Right lobe of liver (tissue), 4 donors: ENCODE measurements around the gene OR10G4.

Source experiments
- POLR2A ChIP-seq: fragments of 450-650 bp; IDR thresholded peaks from one replicate; pipeline ENCODE4 v1.6.1; 2017; ENCODE audit warnings: antibody characterized with exemption, mild to moderate bottlenecking
- TF ChIP-seq, protein P1 (sequence below), 4 donors: fragments of 200-600 bp in 3 of 4; fragments of 450-650 bp in 1 of 4; IDR thresholded peaks; one replicate each; pipeline versions ENCODE4 v1.5.1 to v1.8.0; 2016 to 2022; ENCODE audit warnings: antibody characterized with exemption in 4 of 4, mild to moderate bottlenecking in 2 of 4
- donor health status: DM: no; HTN: no; CAD: no.
- donor health status: DM: no; HTN: no; CAD: no.
- donor health status: DM: no; HTN: yes; CAD: no.

DNA sequence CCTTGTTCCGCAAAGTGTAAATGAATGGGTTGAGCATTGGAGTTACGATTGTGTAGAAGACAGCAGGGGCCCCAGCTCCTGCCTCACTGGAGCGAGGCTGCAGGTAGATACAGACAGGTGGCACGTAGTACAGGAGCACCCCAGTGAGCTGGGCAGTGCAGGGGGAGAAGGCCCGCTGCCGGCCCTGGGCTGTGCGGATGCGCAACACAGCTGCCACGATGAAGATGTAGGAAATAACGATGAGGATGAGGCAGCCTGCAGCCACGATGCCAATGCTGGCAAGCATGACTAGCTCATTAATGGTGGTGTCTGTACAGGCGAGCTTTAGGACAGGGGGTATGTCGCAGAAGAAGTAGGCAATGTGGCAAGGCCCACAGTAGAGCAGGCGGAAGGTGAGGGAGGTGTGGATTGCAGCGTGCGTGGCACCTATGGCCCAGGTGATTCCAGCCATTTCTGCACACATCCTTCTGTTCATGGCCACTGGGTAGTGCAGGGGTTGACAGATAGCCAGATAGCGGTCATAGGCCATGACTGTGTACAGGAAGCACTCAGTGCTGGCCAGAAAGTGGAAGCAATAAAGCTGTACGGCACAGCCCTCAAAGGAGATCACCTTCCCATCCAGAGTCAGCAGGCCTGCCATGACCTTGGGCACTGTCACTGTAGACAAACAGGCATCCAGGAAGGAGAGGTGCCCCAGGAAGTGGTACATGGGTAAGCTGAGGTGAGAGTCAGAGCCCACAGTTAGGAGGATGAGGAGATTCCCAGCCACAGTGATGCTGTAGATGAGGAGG lies 35.8 kb upstream of the OR10G4 start:
- TF ChIP-seq, protein P1, sequence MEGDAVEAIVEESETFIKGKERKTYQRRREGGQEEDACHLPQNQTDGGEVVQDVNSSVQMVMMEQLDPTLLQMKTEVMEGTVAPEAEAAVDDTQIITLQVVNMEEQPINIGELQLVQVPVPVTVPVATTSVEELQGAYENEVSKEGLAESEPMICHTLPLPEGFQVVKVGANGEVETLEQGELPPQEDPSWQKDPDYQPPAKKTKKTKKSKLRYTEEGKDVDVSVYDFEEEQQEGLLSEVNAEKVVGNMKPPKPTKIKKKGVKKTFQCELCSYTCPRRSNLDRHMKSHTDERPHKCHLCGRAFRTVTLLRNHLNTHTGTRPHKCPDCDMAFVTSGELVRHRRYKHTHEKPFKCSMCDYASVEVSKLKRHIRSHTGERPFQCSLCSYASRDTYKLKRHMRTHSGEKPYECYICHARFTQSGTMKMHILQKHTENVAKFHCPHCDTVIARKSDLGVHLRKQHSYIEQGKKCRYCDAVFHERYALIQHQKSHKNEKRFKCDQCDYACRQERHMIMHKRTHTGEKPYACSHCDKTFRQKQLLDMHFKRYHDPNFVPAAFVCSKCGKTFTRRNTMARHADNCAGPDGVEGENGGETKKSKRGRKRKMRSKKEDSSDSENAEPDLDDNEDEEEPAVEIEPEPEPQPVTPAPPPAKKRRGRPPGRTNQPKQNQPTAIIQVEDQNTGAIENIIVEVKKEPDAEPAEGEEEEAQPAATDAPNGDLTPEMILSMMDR (IDR thresholded peaks at IDR 0.05) = no peak
- no peak for TF ChIP-seq POLR2A
